Trophoblast cell (in vitro differentiated cells and primary cell): Measurements from ENCODE around the gene RABEP1.

Experiments used
- DNase-seq, 2 donors: peaks; one replicate each; pipeline ENCODE4 v3.0.0-alpha.2; 2016
- H2AFZ ChIP-seq: 2 replicates; pipeline ENCODE4 v1.6.1; 2013; ENCODE audit warnings: low read length, moderate library complexity, mild to moderate bottlenecking; ENCODE audit not compliant: insufficient read depth, poor library complexity
- H2AK5ac ChIP-seq: 2 replicates; pipeline ENCODE4 v1.6.1; 2013; ENCODE audit warnings: mild to moderate bottlenecking, low read length
- H2BK120ac ChIP-seq: 2 replicates; pipeline ENCODE4 v1.6.1; 2013; ENCODE audit warnings: low read length, mild to moderate bottlenecking, moderate library complexity; ENCODE audit not compliant: insufficient read depth, poor library complexity
- H2BK12ac ChIP-seq: 2 replicates; pipeline ENCODE4 v1.6.1; 2013; ENCODE audit warnings: mild to moderate bottlenecking, low read length, moderate library complexity
- H2BK5ac ChIP-seq: 2 replicates; pipeline ENCODE4 v1.6.1; 2013; ENCODE audit warnings: low read length, low read depth, moderate library complexity, mild to moderate bottlenecking; ENCODE audit not compliant: poor library complexity
- H3K14ac ChIP-seq: 2 replicates; pipeline ENCODE4 v1.6.1; 2013; ENCODE audit warnings: mild to moderate bottlenecking, low read length
- H3K18ac ChIP-seq: 2 replicates; pipeline ENCODE4 v1.6.1; 2013; ENCODE audit warnings: mild to moderate bottlenecking, low read length
- H3K23ac ChIP-seq: 2 replicates; pipeline ENCODE4 v1.6.1; 2013; ENCODE audit warnings: low read length
- H3K27ac ChIP-seq: 2 replicates; pipeline ENCODE4 v1.5.1; 2013; ENCODE audit warnings: low read depth, mild to moderate bottlenecking, inconsistent platforms, low read length, moderate library complexity
- H3K27me3 ChIP-seq: 2 replicates; pipeline ENCODE4 v1.6.1; 2013; ENCODE audit warnings: inconsistent platforms, mild to moderate bottlenecking, low read length, moderate library complexity; ENCODE audit not compliant: insufficient read depth
- H3K36me3 ChIP-seq, 2 experiments: 1 replicate in 1 of 2; 2 replicates in 1 of 2; pipeline ENCODE4 v1.6.1; 2013; ENCODE audit warnings: low read length in 2 of 2, mild to moderate bottlenecking in 2 of 2, moderate library complexity in 1 of 2; ENCODE audit not compliant: insufficient read depth in 2 of 2, control insufficient read depth in 1 of 2
- H3K4ac ChIP-seq: 2 replicates; pipeline ENCODE4 v1.6.1; 2013; ENCODE audit warnings: low read depth, mild to moderate bottlenecking, low read length, moderate library complexity
- H3K4me1 ChIP-seq, 2 experiments: 1 replicate in 1 of 2; 2 replicates in 1 of 2; pipeline ENCODE4 v1.6.1; 2013; ENCODE audit warnings: low read length in 2 of 2, mild to moderate bottlenecking in 2 of 2, moderate library complexity in 1 of 2; ENCODE audit not compliant: insufficient read depth in 2 of 2, control insufficient read depth in 1 of 2
- H3K4me2 ChIP-seq: 2 replicates; pipeline ENCODE4 v1.6.1; 2013; ENCODE audit warnings: inconsistent platforms, mild to moderate bottlenecking, low read length, moderate library complexity
- H3K4me3 ChIP-seq: 2 replicates; pipeline ENCODE4 v1.5.1; 2013; ENCODE audit warnings: mild to moderate bottlenecking, low read depth, low read length, inconsistent platforms
- H3K79me1 ChIP-seq: one replicate; pipeline ENCODE4 v1.6.1; 2013; ENCODE audit warnings: low read length
- H3K79me2 ChIP-seq: 2 replicates; pipeline ENCODE4 v1.6.1; 2013; ENCODE audit warnings: low read length, mild to moderate bottlenecking; ENCODE audit not compliant: control insufficient read depth, insufficient read depth, poor library complexity
- H3K9ac ChIP-seq: 2 replicates; pipeline ENCODE4 v1.6.1; 2013; ENCODE audit warnings: mild to moderate bottlenecking, low read length
- H3K9me3 ChIP-seq: 2 replicates; pipeline ENCODE4 v1.6.1; 2013; ENCODE audit warnings: low read depth, mild to moderate bottlenecking, control low read depth, inconsistent platforms, low read length; ENCODE audit not compliant: insufficient read depth
- H4K12ac ChIP-seq: 2 replicates; pipeline ENCODE4 v1.6.1; 2013; ENCODE audit warnings: low read depth, mild to moderate bottlenecking, low read length, moderate library complexity
- H4K8ac ChIP-seq: 2 replicates; pipeline ENCODE4 v1.6.1; 2013; ENCODE audit warnings: low read depth, mild to moderate bottlenecking, low read length, moderate library complexity
- H4K91ac ChIP-seq: one replicate; pipeline ENCODE4 v1.6.1; 2013; ENCODE audit warnings: low read depth, mild to moderate bottlenecking, low read length, moderate library complexity
- WGBS: extraction: QIAGEN DNeasy Blood & Tissue Kit; methylation state at CpG from one replicate; pipeline ENCODE4 v1.1.7; 2013; ENCODE audit warnings: missing lambda C conversion rate; ENCODE audit not compliant: insufficient read length, insufficient coverage; ENCODE audit errors: extremely low coverage; 5-methylcytosine and 5-hydroxymethylcytosine counted together

The RABEP1 gene

GRCh38 chr17:5263441-5263840 lies 18.6 kb upstream of the RABEP1 start:
- no peak overlapping the region for H2AK5ac ChIP-seq
- H3K79me2 ChIP-seq: no peaks in the 10 kb centered on the region
- H3K4me1 ChIP-seq: peaks cover 3 to 4% of the 10 kb centered on the region in 2 experiments
- H4K12ac ChIP-seq: no peak overlapping the region
- H3K27me3 ChIP-seq: no peaks in the 10 kb centered on the region
- H3K79me1 ChIP-seq: no peaks in the 10 kb centered on the region
- H4K91ac ChIP-seq: no peak overlapping the region
- H3K18ac ChIP-seq: no peak overlapping the region
- H3K27ac ChIP-seq: no peak overlapping the region
- no peak overlapping the region for H3K9ac ChIP-seq
- H3K14ac ChIP-seq: no peak overlapping the region
- no peak overlapping the region for H2BK120ac ChIP-seq
- no peak overlapping the region for H2AFZ ChIP-seq
- no peaks in the 10 kb centered on the region for H3K9me3 ChIP-seq
- H3K36me3 ChIP-seq: no peaks in the 10 kb centered on the region
- DNase-seq: peak; percentile 22 to 55
- no peak overlapping the region for H4K8ac ChIP-seq
- H3K4ac ChIP-seq: no peak overlapping the region
- H3K4me3 ChIP-seq: no peak overlapping the region
- H2BK12ac ChIP-seq: no peak overlapping the region
- no CpG with 5 or more reads among the region's 6 CpGs for WGBS
- H3K4me2 ChIP-seq: no peak overlapping the region
- H3K23ac ChIP-seq: no peak overlapping the region
- no peak overlapping the region for H2BK5ac ChIP-seq

- no peaks in the 10 kb centered on the region for H3K9me3 ChIP-seq
- no peaks in the 10 kb centered on the region for H3K27me3 ChIP-seq
- H3K18ac ChIP-seq: no peak overlapping the region
- H2BK12ac ChIP-seq: no peak overlapping the region
- H4K12ac ChIP-seq: no peak overlapping the region
- no peak overlapping the region for H3K14ac ChIP-seq
- DNase-seq: peak in 1 of 2 donors; percentile 24
- no peak overlapping the region for H3K4ac ChIP-seq
- H2BK5ac ChIP-seq: no peak overlapping the region
- H3K79me1 ChIP-seq: no peaks in the 10 kb centered on the region
- no peak overlapping the region for H3K9ac ChIP-seq
- H2AFZ ChIP-seq: no peak overlapping the region
- no peak overlapping the region for H2BK120ac ChIP-seq
- no peak overlapping the region for H4K8ac ChIP-seq
- H3K4me1 ChIP-seq: peaks cover 3 to 4% of the 10 kb centered on the region in 2 experiments
- H3K23ac ChIP-seq: no peak overlapping the region
- H3K27ac ChIP-seq: no peak overlapping the region
- H4K91ac ChIP-seq: no peak overlapping the region
- H3K4me2 ChIP-seq: no peak overlapping the region
- H2AK5ac ChIP-seq: no peak overlapping the region
- no peaks in the 10 kb centered on the region for H3K79me2 ChIP-seq
- H3K36me3 ChIP-seq: no peaks in the 10 kb centered on the region
- no peak overlapping the region for H3K4me3 ChIP-seq
- whole genome bisulfite sequencing: no CpG with 5 or more reads among the region's 3 CpGs
Observed at GRCh38 chr17:5264893-5265292, 17.2 kb upstream of the RABEP1 start.

GRCh38 chr17:5269241-5269960 lies 12.7 kb upstream of the RABEP1 start:
- no peak overlapping the region for H3K9ac ChIP-seq
- H3K9me3 ChIP-seq: no peaks in the 10 kb centered on the region
- no peak overlapping the region for H4K12ac ChIP-seq
- no peaks in the 10 kb centered on the region for H3K79me2 ChIP-seq
- H2BK12ac ChIP-seq: no peak overlapping the region
- no CpG with 5 or more reads among the region's 4 CpGs for WGBS
- H3K79me1 ChIP-seq: no peaks in the 10 kb centered on the region
- H3K4me3 ChIP-seq: no peak overlapping the region
- no peak overlapping the region for H3K4me2 ChIP-seq
- no peaks in the 10 kb centered on the region for H3K27me3 ChIP-seq
- no peak overlapping the region for H3K23ac ChIP-seq
- no peak overlapping the region for H2AFZ ChIP-seq
- no peak overlapping the region for H2AK5ac ChIP-seq
- no peak overlapping the region for H4K91ac ChIP-seq
- H3K36me3 ChIP-seq: no peaks in the 10 kb centered on the region
- H3K14ac ChIP-seq: no peak overlapping the region
- H3K4ac ChIP-seq: no peak overlapping the region
- no peak overlapping the region for H4K8ac ChIP-seq
- DNase-seq: no peak
- no peak overlapping the region for H2BK120ac ChIP-seq
- no peak overlapping the region for H3K18ac ChIP-seq
- H3K27ac ChIP-seq: no peak overlapping the region
- H2BK5ac ChIP-seq: no peak overlapping the region
- H3K4me1 ChIP-seq: no peaks in the 10 kb centered on the region

- Histone ChIP-seq H4K91ac (no peak overlapping the region), H3K4me1 (no peaks in the 10 kb centered on the region), H2BK5ac (no peak overlapping the region), H2AFZ (no peak overlapping the region), H2AK5ac (no peak overlapping the region), H3K9me3 (no peaks in the 10 kb centered on the region), H3K36me3 (no peaks in the 10 kb centered on the region), H3K4ac (no peak overlapping the region), H4K12ac (no peak overlapping the region), H3K14ac (no peak overlapping the region), H3K23ac (no peak overlapping the region), H3K4me2 (no peak overlapping the region), H2BK12ac (no peak overlapping the region), H3K27me3 (no peaks in the 10 kb centered on the region), H3K79me1 (no peaks in the 10 kb centered on the region), H3K79me2 (no peaks in the 10 kb centered on the region), H3K27ac (no peak overlapping the region), H3K9ac (no peak overlapping the region), H3K18ac (no peak overlapping the region), H3K4me3 (no peak overlapping the region), H2BK120ac (no peak overlapping the region), H4K8ac (no peak overlapping the region)
- no CpG with 5 or more reads among the region's 6 CpGs for WGBS
- no peak for DNase-seq
Observed at GRCh38 chr17:5272322-5272721, 9.8 kb upstream of the RABEP1 start.
